K562 (cell line): ENCODE data around the gene CSTF2T.

ENCODE experiments used
- MAFF ChIP-seq: IDR thresholded peaks from 2 replicates; pipeline ENCODE4 v1.6.1; 2012; ENCODE audit warnings: low read length, improper control_type of control experiment
- MAX ChIP-seq: sonication (generic); formaldehyde crosslinking; IDR thresholded peaks from 2 replicates; pipeline ENCODE4 v1.9.0; 2022; ENCODE audit warnings: mild to moderate bottlenecking, missing genetic modification reagents
- RAD21 ChIP-seq, 2 experiments: fragments of 250-450 bp in 1 of 2; fragments of 450-650 bp in 1 of 2; sonication (Bioruptor Pico) in 1 of 2; formaldehyde crosslinking in 1 of 2; IDR thresholded peaks in 1 of 2; conservative IDR thresholded peaks in 1 of 2; 2 replicates each; pipeline versions ENCODE4 v1.4.0 to v1.8.0; 2020 to 2022; ENCODE audit warnings: mild to moderate bottlenecking in 2 of 2, moderate library complexity in 1 of 2
- SIN3B ChIP-seq: fragments of 450-650 bp; IDR thresholded peaks from 2 replicates; pipeline ENCODE4 v1.6.1; 2017; ENCODE audit warnings: low read depth, mild to moderate bottlenecking, moderate library complexity
- SMAD2 ChIP-seq: fragments of 150-350 bp; IDR thresholded peaks from 2 replicates; pipeline ENCODE4 v1.6.1; 2014; ENCODE audit warnings: low read depth, mild to moderate bottlenecking, low read length
- TCFL5 ChIP-seq: fragments of 250-450 bp; sonication (Bioruptor Pico); conservative IDR thresholded peaks from 2 replicates; pipeline ENCODE4 v1.6.1; 2021; ENCODE audit warnings: mild to moderate bottlenecking, moderate library complexity, matching md5 sums
- XRCC3 ChIP-seq: fragments of 450-650 bp; IDR thresholded peaks from 2 replicates; pipeline ENCODE4 v1.6.1; 2017; ENCODE audit warnings: mild to moderate bottlenecking, moderate library complexity
- ZNF124 ChIP-seq: sonication (generic); formaldehyde crosslinking; IDR thresholded peaks from 2 replicates; pipeline ENCODE4 v1.8.1; 2022; ENCODE audit warnings: missing genetic modification reagents
- TF ChIP-seq, protein P1 (sequence below), 3 experiments: IDR thresholded peaks in 2 of 3; conservative IDR thresholded peaks in 1 of 3; 2 replicates each; pipeline ENCODE4 v1.5.1; 2011 to 2012; ENCODE audit warnings: low read length in 3 of 3, mild to moderate bottlenecking in 3 of 3, control low read depth in 2 of 3, improper control_type of control experiment in 1 of 3, inconsistent platforms in 1 of 3, low read depth in 1 of 3, mixed read lengths in 1 of 3, moderate library complexity in 1 of 3; ENCODE audit not compliant: insufficient read depth in 2 of 3
- TF ChIP-seq, protein P2 (sequence below), 2 experiments: fragments of 450-650 bp in 1 of 2; sonication (generic) in 1 of 2; formaldehyde crosslinking in 1 of 2; IDR thresholded peaks; 2 replicates each; pipeline versions ENCODE4 v1.7.1 to v1.9.0; 2016 to 2022; ENCODE audit warnings: inconsistent platforms in 1 of 2, mild to moderate bottlenecking in 1 of 2, missing genetic modification reagents in 1 of 2
- TF ChIP-seq, protein P3 (sequence below): sonication (generic); formaldehyde crosslinking; IDR thresholded peaks from 2 replicates; pipeline ENCODE4 v1.8.1; 2022; ENCODE audit warnings: missing genetic modification reagents

DNA sequence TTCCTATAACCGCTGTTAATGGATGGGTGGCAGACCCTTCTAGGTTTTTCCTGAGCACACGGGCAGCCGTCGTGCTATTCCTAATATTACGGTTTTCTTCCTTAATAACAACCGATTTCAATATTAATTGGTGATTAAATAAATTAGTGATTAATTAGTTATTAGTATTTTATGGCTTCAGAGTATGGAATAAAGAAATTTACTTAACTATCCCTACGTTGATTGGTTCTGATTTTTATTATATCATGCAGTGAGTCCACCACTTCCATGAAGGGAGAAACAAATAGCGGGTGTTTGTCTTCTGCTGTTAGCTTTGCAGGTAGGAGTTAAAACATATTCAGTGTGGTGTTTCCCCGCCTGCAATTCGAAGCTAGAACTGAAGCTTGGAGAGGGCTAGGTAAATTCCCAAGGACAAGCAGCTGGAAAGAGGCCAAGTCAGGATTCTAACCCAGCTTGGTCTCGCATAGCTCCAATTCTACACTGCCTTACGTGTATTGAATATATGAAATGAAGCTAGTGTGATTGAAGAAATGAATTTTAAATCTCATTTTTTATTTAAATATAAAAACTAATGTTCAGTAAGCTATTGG lies 928 bp upstream of the CSTF2T start:
- TF ChIP-seq SMAD2 (no peak), SIN3B (no peak), TCFL5 (CRISPR knock-in tag) (no peak), ZNF124 (CRISPR knock-in tag) (no peak), RAD21 (CRISPR knock-in tag; conservative IDR thresholded peaks at IDR 0.05 in 1 of 2, IDR thresholded peaks at IDR 0.05 in 1 of 2) (no peak), XRCC3 (no peak), MAX (CRISPR knock-in tag) (no peak), MAFF (no peak)
- TF ChIP-seq, protein P1, sequence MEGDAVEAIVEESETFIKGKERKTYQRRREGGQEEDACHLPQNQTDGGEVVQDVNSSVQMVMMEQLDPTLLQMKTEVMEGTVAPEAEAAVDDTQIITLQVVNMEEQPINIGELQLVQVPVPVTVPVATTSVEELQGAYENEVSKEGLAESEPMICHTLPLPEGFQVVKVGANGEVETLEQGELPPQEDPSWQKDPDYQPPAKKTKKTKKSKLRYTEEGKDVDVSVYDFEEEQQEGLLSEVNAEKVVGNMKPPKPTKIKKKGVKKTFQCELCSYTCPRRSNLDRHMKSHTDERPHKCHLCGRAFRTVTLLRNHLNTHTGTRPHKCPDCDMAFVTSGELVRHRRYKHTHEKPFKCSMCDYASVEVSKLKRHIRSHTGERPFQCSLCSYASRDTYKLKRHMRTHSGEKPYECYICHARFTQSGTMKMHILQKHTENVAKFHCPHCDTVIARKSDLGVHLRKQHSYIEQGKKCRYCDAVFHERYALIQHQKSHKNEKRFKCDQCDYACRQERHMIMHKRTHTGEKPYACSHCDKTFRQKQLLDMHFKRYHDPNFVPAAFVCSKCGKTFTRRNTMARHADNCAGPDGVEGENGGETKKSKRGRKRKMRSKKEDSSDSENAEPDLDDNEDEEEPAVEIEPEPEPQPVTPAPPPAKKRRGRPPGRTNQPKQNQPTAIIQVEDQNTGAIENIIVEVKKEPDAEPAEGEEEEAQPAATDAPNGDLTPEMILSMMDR (IDR thresholded peaks at IDR 0.05 in 2 of 3, conservative IDR thresholded peaks at IDR 0.05 in 1 of 3; ENCODE audit: insufficient read depth in 2 of 3, low read depth in 1 of 3, low read length in 3 of 3) = no peak
- TF ChIP-seq, protein P2, sequence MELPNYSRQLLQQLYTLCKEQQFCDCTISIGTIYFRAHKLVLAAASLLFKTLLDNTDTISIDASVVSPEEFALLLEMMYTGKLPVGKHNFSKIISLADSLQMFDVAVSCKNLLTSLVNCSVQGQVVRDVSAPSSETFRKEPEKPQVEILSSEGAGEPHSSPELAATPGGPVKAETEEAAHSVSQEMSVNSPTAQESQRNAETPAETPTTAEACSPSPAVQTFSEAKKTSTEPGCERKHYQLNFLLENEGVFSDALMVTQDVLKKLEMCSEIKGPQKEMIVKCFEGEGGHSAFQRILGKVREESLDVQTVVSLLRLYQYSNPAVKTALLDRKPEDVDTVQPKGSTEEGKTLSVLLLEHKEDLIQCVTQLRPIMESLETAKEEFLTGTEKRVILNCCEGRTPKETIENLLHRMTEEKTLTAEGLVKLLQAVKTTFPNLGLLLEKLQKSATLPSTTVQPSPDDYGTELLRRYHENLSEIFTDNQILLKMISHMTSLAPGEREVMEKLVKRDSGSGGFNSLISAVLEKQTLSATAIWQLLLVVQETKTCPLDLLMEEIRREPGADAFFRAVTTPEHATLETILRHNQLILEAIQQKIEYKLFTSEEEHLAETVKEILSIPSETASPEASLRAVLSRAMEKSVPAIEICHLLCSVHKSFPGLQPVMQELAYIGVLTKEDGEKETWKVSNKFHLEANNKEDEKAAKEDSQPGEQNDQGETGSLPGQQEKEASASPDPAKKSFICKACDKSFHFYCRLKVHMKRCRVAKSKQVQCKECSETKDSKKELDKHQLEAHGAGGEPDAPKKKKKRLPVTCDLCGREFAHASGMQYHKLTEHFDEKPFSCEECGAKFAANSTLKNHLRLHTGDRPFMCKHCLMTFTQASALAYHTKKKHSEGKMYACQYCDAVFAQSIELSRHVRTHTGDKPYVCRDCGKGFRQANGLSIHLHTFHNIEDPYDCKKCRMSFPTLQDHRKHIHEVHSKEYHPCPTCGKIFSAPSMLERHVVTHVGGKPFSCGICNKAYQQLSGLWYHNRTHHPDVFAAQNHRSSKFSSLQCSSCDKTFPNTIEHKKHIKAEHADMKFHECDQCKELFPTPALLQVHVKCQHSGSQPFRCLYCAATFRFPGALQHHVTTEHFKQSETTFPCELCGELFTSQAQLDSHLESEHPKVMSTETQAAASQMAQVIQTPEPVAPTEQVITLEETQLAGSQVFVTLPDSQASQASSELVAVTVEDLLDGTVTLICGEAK (IDR thresholded peaks at IDR 0.05) = no peak
- TF ChIP-seq, protein P2 (CRISPR knock-in tag; IDR thresholded peaks at IDR 0.05) = no peak
- TF ChIP-seq, protein P3, sequence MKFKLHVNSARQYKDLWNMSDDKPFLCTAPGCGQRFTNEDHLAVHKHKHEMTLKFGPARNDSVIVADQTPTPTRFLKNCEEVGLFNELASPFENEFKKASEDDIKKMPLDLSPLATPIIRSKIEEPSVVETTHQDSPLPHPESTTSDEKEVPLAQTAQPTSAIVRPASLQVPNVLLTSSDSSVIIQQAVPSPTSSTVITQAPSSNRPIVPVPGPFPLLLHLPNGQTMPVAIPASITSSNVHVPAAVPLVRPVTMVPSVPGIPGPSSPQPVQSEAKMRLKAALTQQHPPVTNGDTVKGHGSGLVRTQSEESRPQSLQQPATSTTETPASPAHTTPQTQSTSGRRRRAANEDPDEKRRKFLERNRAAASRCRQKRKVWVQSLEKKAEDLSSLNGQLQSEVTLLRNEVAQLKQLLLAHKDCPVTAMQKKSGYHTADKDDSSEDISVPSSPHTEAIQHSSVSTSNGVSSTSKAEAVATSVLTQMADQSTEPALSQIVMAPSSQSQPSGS (CRISPR knock-in tag) = no peak
